CD4-positive, CD25-positive, alpha-beta regulatory T cell (primary cell): ENCODE results near the gene CD52. TPM values are rescaled to one million over a fixed set of nuclear protein-coding genes. Genes with fewer than 3 reads are reported as not detected.
A peak's percentile ranks its signal among the peaks of the same experiment; 100 is the strongest.

Source experiments
- ATAC-seq, 2 donors: fragments of 150-1000 bp; cut with Tn5 transposase; one replicate each; pipeline ENCODE4 v1.10.0; 2021; ENCODE audit warnings: low read depth in 2 of 2, moderate number of reproducible peaks in 2 of 2, moderate library complexity in 1 of 2
- DNase-seq, 3 donors: peaks; one replicate each; pipeline versions ENCODE4 v3.0.0 to v3.0.0-alpha.2; 2012 to 2022; ENCODE audit warnings: mixed read lengths in 1 of 3
- H3K27ac ChIP-seq: one replicate; pipeline ENCODE4 v1.7.0; 2013; ENCODE audit warnings: mild to moderate bottlenecking, low read length; ENCODE audit not compliant: insufficient read depth, poor library complexity, severe bottlenecking
- H3K27me3 ChIP-seq: one replicate; pipeline ENCODE4 v1.7.0; 2013; ENCODE audit warnings: low read length; ENCODE audit not compliant: control insufficient read depth, insufficient read depth
- H3K36me3 ChIP-seq: one replicate; pipeline ENCODE4 v1.7.0; 2013; ENCODE audit warnings: mild to moderate bottlenecking, low read length, moderate library complexity; ENCODE audit not compliant: control insufficient read depth, insufficient read depth
- H3K4me1 ChIP-seq: 2 replicates; pipeline ENCODE4 v1.7.0; 2013; ENCODE audit warnings: mild to moderate bottlenecking, low read length; ENCODE audit not compliant: insufficient read depth, control insufficient read depth, poor library complexity, severe bottlenecking
- H3K4me3 ChIP-seq: one replicate; pipeline ENCODE4 v1.7.0; 2013; ENCODE audit warnings: low read depth, mild to moderate bottlenecking, low read length, moderate library complexity
- H3K9me3 ChIP-seq, 2 experiments: 1 replicate in 1 of 2; 2 replicates in 1 of 2; pipeline ENCODE4 v1.7.0; 2013; ENCODE audit warnings: low read length in 2 of 2, mild to moderate bottlenecking in 1 of 2, moderate library complexity in 1 of 2; ENCODE audit not compliant: control insufficient read depth in 2 of 2
- H3K27ac Mint-ChIP-seq, 3 donors: one replicate each; pipeline ENCODE4 v1.8.0; 2020 to 2022; ENCODE audit warnings: mild to moderate bottlenecking in 3 of 3, mixed read lengths in 3 of 3, moderate library complexity in 2 of 3
- H3K27me3 Mint-ChIP-seq: one replicate; pipeline ENCODE4 v1.8.0; 2022; ENCODE audit warnings: mild to moderate bottlenecking, mixed read lengths
- H3K36me3 Mint-ChIP-seq: one replicate; pipeline ENCODE4 v1.8.0; 2020; ENCODE audit warnings: mixed read lengths
- H3K4me1 Mint-ChIP-seq, 4 donors: one replicate each; pipeline ENCODE4 v1.8.0; 2020 to 2022; ENCODE audit warnings: mixed read lengths in 4 of 4, mild to moderate bottlenecking in 1 of 4
- H3K4me3 Mint-ChIP-seq, 4 donors: one replicate each; pipeline ENCODE4 v1.8.0; 2020 to 2022; ENCODE audit warnings: mild to moderate bottlenecking in 4 of 4, mixed read lengths in 4 of 4, moderate library complexity in 3 of 4
- H3K9me3 Mint-ChIP-seq, 7 donors: one replicate each; pipeline ENCODE4 v1.8.0; 2020 to 2022; ENCODE audit warnings: mixed read lengths in 7 of 7, mild to moderate bottlenecking in 3 of 7, moderate library complexity in 2 of 7
- polyA plus RNA-seq, 4 donors: library from polyadenylated mRNA; unstranded; fragments of 300-500 nt; fragmentation: Illumina TruSeq; gene quantifications; one replicate each; pipeline ENCODE4 v1.2.3, GENCODE V29; 2021
- total RNA-seq: library from RNA; stranded (reverse); gene quantifications from one replicate; pipeline ENCODE4 v1.2.3, GENCODE V29; 2022

CD52 gene, protein sequence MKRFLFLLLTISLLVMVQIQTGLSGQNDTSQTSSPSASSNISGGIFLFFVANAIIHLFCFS
- 1,528 TPM for total RNA-seq
- polyA plus RNA-seq, result over 10,000 TPM in 2 of 4 donors, 1,000 to 10,000 TPM in 2; 9,467 to 12,173 (median 10,919) TPM

DNA sequence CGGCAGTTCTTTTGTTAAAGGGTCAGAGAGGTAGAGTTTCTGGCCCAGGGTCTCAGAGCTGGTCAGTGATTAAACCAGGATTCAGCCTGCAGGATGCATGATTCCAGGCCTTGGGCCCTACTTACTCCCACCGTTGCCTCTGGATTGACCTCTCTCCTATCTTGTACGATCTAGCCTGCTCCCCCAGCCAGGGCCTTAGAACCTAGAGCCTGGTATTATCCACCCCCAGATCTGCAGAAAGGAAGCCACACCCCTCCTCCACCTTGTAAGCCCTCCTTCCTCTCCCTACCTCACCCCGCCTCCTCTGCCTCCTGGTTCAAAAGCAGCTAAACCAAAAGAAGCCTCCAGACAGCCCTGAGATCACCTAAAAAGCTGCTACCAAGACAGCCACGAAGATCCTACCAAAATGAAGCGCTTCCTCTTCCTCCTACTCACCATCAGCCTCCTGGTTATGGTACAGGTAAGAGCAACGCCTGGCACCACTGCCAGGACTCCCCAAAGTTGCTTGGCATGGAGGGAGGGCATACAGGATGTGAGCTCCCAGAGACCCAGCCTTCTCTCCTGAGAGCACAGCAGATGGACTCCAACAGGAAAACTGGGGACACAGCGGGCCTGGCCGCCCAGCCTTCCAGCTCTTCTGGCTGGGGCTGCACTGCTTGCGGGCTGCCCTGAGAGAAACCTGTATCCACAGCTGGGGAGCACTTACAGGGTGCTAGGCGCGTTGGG is at the start of gene CD52:
Gene CD52 (plus strand): TSS at position 347 of the 726 bp plus-strand sequence. CDS start 60 bp downstream, at position 407.
- H3K9me3 ChIP-seq, result no peaks in the 10 kb centered on the region
- peaks cover 36% of the 10 kb centered on the region for H3K36me3 Mint-ChIP-seq
- H3K36me3 ChIP-seq, result peaks cover 28% of the 10 kb centered on the region
- peaks cover 79% of the 10 kb centered on the region for H3K4me1 ChIP-seq
- DNase-seq (peak; percentile 60 to 95 (median 79)), ATAC-seq (peak; percentile 75 to 79)
- H3K27ac ChIP-seq, result peak within 1 kb of the TSS; percentile 70
- H3K27me3 ChIP-seq, result no peaks in the 10 kb centered on the region
- peaks cover 0 to 2% (median 0%) of the 10 kb centered on the region in 7 donors for H3K9me3 Mint-ChIP-seq
- peak within 1 kb of the TSS; percentile 92 to 99 (median 94) for H3K4me3 Mint-ChIP-seq
- H3K4me3 ChIP-seq, result peak within 1 kb of the TSS; percentile 100
- H3K27me3 Mint-ChIP-seq, result peaks cover 5% of the 10 kb centered on the region
- peak within 1 kb of the TSS; percentile 91 to 97 (median 94) for H3K27ac Mint-ChIP-seq
- H3K4me1 Mint-ChIP-seq, result peaks cover 14 to 80% (median 50%) of the 10 kb centered on the region in 4 donors

DNA sequence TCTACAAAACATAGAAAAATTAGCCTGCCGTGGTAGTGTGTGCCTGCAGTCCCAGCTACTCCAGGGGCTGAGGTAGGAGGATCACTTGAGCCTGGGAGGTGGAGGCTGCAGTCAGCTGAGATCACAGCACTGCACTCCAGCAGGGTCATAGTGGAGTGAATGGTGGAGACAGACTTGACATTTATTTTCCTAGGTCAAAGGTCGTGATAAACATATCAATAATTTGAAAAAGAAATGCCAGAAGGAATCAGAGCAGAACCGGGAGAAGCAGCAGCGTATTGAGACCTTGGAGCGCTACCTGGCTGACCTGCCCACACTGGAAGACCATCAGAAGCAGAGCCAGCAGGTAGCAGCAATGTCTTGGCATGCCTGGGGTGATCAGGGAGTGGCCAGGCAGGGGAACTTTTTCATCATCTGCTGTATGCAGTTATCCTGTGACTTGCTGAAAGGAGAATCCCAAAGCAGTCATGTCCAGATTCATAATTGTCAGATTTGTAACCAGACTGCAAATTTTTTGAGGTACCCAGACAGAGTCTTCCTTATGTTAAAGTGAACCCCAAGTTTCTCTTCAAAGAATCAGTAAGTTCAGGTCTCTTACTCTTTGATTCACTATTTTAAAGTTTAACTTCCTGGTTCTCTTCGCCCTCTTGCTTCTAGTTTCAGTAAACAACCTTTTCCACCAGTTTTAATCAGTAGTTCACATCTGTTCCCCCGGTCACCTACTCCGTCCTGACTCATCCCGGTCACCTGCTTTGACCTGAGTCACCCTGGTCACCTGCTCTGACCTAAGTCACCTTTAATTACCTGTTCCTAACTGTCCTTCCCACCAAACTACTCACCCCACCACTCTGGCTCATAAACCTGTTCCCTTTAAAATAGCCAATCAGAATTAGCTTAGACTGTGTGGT is 49.2 kb upstream of the CD52 start:
- Mint-ChIP-seq H3K27me3 (no peaks in the 10 kb centered on the region), H3K9me3 (peaks cover 0 to 15% (median 3%) of the 10 kb centered on the region in 7 donors), H3K27ac (peak overlapping the region in 2 of 3 donors; percentile 15 to 34), H3K36me3 (peaks cover 67% of the 10 kb centered on the region), H3K4me3 (no peak overlapping the region), H3K4me1 (peaks cover 0 to 6% (median 3%) of the 10 kb centered on the region in 4 donors)
- peaks cover 53% of the 10 kb centered on the region for H3K36me3 ChIP-seq
- no peak overlapping the region for H3K4me3 ChIP-seq
- H3K4me1 ChIP-seq, result no peaks in the 10 kb centered on the region
- ATAC-seq (no peak), DNase-seq (no peak)
- H3K27me3 ChIP-seq, result no peaks in the 10 kb centered on the region
- H3K27ac ChIP-seq, result no peak overlapping the region
- peaks cover 9 to 15% of the 10 kb centered on the region in 2 experiments for H3K9me3 ChIP-seq

DNA sequence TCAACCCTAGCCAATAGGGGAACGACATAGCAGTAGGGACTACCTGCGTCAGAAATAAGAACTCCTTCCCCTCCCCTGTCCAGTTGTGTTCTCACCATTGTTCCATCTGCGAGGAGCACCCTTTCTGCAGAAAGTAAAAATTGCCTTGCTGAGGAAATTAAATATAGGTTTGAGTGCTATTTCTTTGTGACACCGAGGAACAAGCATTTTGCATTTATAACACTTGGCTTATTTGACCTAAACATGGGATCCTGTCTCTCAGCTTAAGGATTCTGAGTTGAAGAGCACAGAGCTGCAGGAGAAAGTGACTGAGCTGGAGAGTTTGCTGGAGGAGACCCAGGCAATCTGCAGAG is 48.6 kb upstream of the CD52 start:
- ATAC-seq (no peak), DNase-seq (no peak)
- H3K4me1 Mint-ChIP-seq, result peaks cover 0 to 6% (median 3%) of the 10 kb centered on the region in 4 donors
- peaks cover 0 to 15% (median 3%) of the 10 kb centered on the region in 7 donors for H3K9me3 Mint-ChIP-seq
- H3K4me3 ChIP-seq, result no peak overlapping the region
- no peaks in the 10 kb centered on the region for H3K27me3 Mint-ChIP-seq
- H3K36me3 ChIP-seq, result peaks cover 47% of the 10 kb centered on the region
- H3K9me3 ChIP-seq, result peaks cover 9 to 15% of the 10 kb centered on the region in 2 experiments
- H3K27ac Mint-ChIP-seq, result peak overlapping the region in 1 of 3 donors; percentile 34
- no peaks in the 10 kb centered on the region for H3K27me3 ChIP-seq
- no peak overlapping the region for H3K4me3 Mint-ChIP-seq
- H3K27ac ChIP-seq, result no peak overlapping the region
- peaks cover 62% of the 10 kb centered on the region for H3K36me3 Mint-ChIP-seq
- H3K4me1 ChIP-seq, result no peaks in the 10 kb centered on the region

DNA sequence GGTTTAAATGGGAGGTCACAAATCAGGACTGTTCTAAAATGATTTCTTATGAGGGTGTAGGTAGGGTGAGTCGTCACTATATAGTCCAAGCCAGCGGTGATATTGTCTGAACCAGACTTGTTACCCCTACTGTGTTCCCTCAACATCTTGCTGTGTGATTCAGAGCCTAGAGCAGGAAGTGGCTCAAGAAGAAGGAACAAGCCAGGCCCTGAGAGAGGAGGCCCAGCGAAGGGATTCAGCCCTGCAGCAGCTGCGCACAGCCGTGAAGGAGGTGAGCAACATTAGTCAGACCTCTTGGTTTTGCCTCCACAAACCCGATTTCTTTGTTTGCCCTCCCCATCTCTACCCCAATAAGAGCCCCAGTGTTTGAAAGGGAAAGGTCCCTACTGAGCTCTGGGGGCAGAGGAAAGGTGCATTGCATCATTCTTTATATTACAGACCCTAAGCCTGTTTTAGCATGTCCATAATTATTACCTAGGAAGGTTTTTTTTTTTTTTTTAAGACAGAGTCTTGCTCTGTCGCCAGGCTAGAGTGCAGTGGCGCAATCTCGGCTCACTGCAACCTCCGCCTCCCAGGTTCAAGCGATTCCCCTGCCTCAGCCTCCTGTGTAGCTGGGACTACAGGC is 42.8 kb upstream of the CD52 start:
- H3K27ac ChIP-seq, result no peak overlapping the region
- H3K4me1 ChIP-seq, result peaks cover 45% of the 10 kb centered on the region
- H3K4me3 ChIP-seq, result no peak overlapping the region
- no peak for ATAC-seq
- Mint-ChIP-seq H3K4me3 (no peak overlapping the region), H3K27me3 (no peaks in the 10 kb centered on the region), H3K27ac (no peak overlapping the region), H3K9me3 (no peaks in the 10 kb centered on the region), H3K4me1 (peaks cover 14 to 44% (median 30%) of the 10 kb centered on the region in 4 donors), H3K36me3 (peaks cover 26% of the 10 kb centered on the region)
- no peak for DNase-seq
- H3K36me3 ChIP-seq, result peaks cover 31% of the 10 kb centered on the region
- H3K27me3 ChIP-seq, result no peaks in the 10 kb centered on the region
- no peaks in the 10 kb centered on the region for H3K9me3 ChIP-seq

DNA sequence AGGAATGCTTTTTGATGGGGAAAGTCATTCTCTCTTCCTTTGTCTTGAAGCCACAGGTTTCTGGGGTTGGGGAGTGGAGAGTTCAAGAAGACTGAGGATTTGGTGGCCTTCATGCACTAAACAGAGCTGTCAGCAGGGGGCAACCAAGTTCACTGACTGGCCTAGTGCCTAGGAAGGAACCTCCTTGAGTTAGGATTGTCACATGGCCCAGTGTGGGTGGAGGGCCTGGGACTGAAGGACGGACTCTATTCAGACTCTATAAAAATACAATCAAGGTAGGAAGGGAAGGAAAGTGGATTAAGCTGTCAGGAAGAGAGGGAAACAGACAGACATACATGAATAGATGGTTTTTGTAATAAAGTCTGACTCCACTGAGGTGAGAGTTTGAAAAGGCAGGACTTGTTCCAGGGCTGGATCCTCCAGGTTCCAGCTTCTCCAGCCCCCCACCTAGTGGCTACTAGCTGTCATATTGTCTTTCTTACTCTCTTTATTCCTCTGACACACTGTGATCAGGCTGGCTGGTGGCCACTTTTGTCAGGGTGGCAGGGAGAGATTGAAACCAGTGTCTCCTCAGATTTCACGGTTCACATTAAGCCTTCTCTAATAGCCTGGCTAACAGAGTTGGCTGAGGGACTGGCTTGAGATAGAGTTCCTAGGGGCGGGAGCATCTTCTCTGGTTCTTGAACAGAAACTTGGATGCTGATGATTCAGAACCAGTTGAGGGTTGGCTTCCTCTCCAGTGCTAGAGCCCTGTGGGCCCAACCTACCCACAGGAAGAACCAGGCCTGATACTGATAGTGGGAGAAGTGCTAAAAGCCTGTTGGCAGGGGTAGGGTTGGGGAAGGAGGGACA is 42.0 kb upstream of the CD52 start:
- Mint-ChIP-seq H3K4me3 (peak overlapping the region; percentile 69 to 86 (median 82)), H3K27me3 (no peaks in the 10 kb centered on the region), H3K9me3 (no peaks in the 10 kb centered on the region), H3K36me3 (peaks cover 24% of the 10 kb centered on the region), H3K4me1 (peaks cover 14 to 47% (median 30%) of the 10 kb centered on the region in 4 donors), H3K27ac (peak overlapping the region; percentile 82 to 99 (median 90))
- DNase-seq, result peak; percentile 66 to 87 (median 71)
- Histone ChIP-seq H3K36me3 (peaks cover 23% of the 10 kb centered on the region), H3K9me3 (no peaks in the 10 kb centered on the region), H3K4me1 (peaks cover 53% of the 10 kb centered on the region), H3K27ac (peak overlapping the region; percentile 93), H3K27me3 (no peaks in the 10 kb centered on the region), H3K4me3 (peak overlapping the region; percentile 35)
- ATAC-seq, result peak; percentile 26 to 69

DNA sequence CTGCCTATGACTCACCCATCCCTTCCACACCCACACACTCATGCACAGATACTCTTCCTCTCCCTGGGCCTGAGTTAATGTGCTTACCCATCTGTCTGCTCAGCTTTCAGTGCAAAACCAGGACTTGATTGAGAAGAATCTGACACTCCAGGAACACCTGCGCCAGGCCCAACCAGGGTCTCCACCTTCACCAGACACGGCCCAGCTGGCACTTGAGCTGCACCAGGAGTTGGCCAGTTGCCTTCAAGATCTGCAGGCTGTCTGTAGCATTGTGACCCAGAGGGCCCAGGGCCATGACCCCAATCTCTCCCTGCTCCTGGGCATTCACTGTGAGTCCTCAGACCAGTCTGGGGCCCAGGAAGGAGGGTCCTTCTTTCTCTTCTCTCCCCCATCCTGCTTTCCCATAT is 41.3 kb upstream of the CD52 start:
- DNase-seq, result no peak
- peak overlapping the region; percentile 35 for H3K4me3 ChIP-seq
- peaks cover 14 to 53% (median 36%) of the 10 kb centered on the region in 4 donors for H3K4me1 Mint-ChIP-seq

More for the DNA sequence above, 41.3 kb upstream of the CD52 start:
- Mint-ChIP-seq H3K27me3 (no peaks in the 10 kb centered on the region), H3K4me3 (peak overlapping the region in 3 of 4 donors; percentile 28 to 80 (median 79)), H3K9me3 (no peaks in the 10 kb centered on the region), H3K36me3 (peaks cover 25% of the 10 kb centered on the region), H3K27ac (peak overlapping the region; percentile 82 to 99 (median 90))
- peak in 1 of 2 donors; percentile 75 for ATAC-seq
- Histone ChIP-seq H3K4me1 (peaks cover 59% of the 10 kb centered on the region), H3K36me3 (peaks cover 22% of the 10 kb centered on the region), H3K27me3 (no peaks in the 10 kb centered on the region), H3K9me3 (no peaks in the 10 kb centered on the region), H3K27ac (peak overlapping the region; percentile 93)
